Lung (tissue), 12 donors: Measurements from ENCODE around the gene BARX2. TPM values are rescaled to one million over a fixed set of nuclear protein-coding genes. Genes with fewer than 3 reads are reported as not detected.

ENCODE experiments used
- ATAC-seq: fragments of 200-7000 bp; cut with Tn5 transposase; one replicate; pipeline ENCODE4 v1.9.1; 2020; ENCODE audit warnings: moderate number of reproducible peaks; ENCODE audit not compliant: insufficient read depth, low FRiP score
- DNase-seq, 3 donors: peaks; one replicate each; pipeline ENCODE4 v3.0.0-alpha.2; 2013 to 2017
- H3K27ac ChIP-seq, 2 donors: one replicate each; pipeline ENCODE4 v1.5.1; 2013; ENCODE audit warnings: mild to moderate bottlenecking in 2 of 2, moderate library complexity in 2 of 2, control low read depth in 1 of 2, inconsistent platforms in 1 of 2, low read depth in 1 of 2, low read length in 1 of 2
- H3K27me3 ChIP-seq, 3 donors: one replicate each; pipeline ENCODE4 v1.5.1; 2013; ENCODE audit warnings: low read length in 2 of 3; ENCODE audit not compliant: control insufficient read depth in 3 of 3, insufficient read depth in 3 of 3
- H3K36me3 ChIP-seq, 4 donors: one replicate each; pipeline ENCODE4 v1.5.1; 2013; ENCODE audit warnings: low read length in 4 of 4, mild to moderate bottlenecking in 1 of 4, moderate library complexity in 1 of 4; ENCODE audit not compliant: control insufficient read depth in 4 of 4, insufficient read depth in 4 of 4
- H3K4me1 ChIP-seq, 5 donors: one replicate each; pipeline ENCODE4 v1.5.1; 2013; ENCODE audit warnings: low read length in 5 of 5, mild to moderate bottlenecking in 2 of 5, moderate library complexity in 1 of 5; ENCODE audit not compliant: control insufficient read depth in 5 of 5, insufficient read depth in 5 of 5
- H3K4me3 ChIP-seq: one replicate; pipeline ENCODE4 v1.5.1; 2013; ENCODE audit warnings: mild to moderate bottlenecking, control low read depth, moderate library complexity
- H3K9ac ChIP-seq, 2 donors: one replicate each; pipeline ENCODE4 v1.5.1; 2013; ENCODE audit warnings: low read length in 2 of 2, control low read depth in 1 of 2; ENCODE audit not compliant: insufficient read depth in 1 of 2
- H3K9me3 ChIP-seq, 4 donors: one replicate each; pipeline ENCODE4 v1.5.1; 2013; ENCODE audit warnings: low read length in 3 of 4, mild to moderate bottlenecking in 1 of 4, moderate library complexity in 1 of 4; ENCODE audit not compliant: control insufficient read depth in 4 of 4, insufficient read depth in 3 of 4
- CTCF ChIP-seq: IDR thresholded peaks from 2 replicates; pipeline ENCODE4 v1.5.1; 2012; ENCODE audit warnings: mild to moderate bottlenecking; ENCODE audit errors: control extremely low read depth, extremely low read depth
- WGBS, 2 donors: extraction: QIAGEN DNeasy Blood & Tissue Kit; methylation state at CpG; one replicate each; pipeline ENCODE4 v1.1.7; 2013; 5-methylcytosine and 5-hydroxymethylcytosine counted together
- polyA plus RNA-seq, 2 donors: library from polyadenylated mRNA; stranded (reverse); fragments of 200-250 nt; gene quantifications; one replicate each; pipeline ENCODE4 v1.2.1, GENCODE V29; 2013
- total RNA-seq, 2 donors: library from RNA; depleted of rRNA in 1 of 2; stranded (reverse); fragments of >200 nt in 1 of 2; gene quantifications; one replicate each; pipeline ENCODE4 v1.2.1, GENCODE V29; 2014 to 2021
- donor health status: control.
- donor health status: control.
- donor health status: Bipolar disorder and iron deficiency.
- donor health status: healthy.
- donor health status: DM: yes; HTN: yes; CAD: no.

BARX2 gene
- total and polyA plus RNA-seq, 4 donors, result 0.39 to 1.1 (median 0.75) TPM

DNA sequence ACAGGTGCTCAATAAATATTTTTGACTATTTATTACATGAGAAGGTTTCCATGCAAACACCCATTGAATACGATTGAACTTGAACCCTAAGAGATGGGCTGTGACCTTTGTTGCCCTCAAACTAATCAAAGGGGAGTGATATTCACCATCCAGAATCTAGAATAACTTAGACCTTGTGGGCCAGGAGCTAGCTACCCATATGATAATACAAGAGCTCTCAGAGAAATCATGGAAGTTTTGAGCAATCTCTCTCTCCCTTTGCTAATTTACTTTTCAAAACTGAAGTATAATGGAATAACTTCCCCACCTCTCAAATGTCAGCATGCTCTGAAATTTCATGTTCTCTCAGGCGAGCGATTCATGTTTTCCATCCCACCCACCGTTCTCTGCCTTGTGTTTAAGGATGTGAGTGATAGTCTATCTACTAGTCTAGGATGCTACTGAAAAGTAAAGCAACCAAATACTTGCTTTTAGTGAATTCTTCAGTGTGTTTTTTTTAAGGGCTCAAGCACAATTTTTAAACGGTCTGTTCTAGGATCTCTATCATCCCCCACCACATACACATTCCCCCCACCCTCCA, 33.3 kb downstream of the BARX2 start:
- WGBS, 2 donors, result 79 to 89% methylated on average over 5 of the region's 5 CpGs
- no peak for TF ChIP-seq CTCF
- Histone ChIP-seq H3K4me1 (no peaks in the 10 kb centered on the region), H3K27ac (no peak overlapping the region), H3K36me3 (no peaks in the 10 kb centered on the region), H3K27me3 (no peaks in the 10 kb centered on the region), H3K9me3 (no peaks in the 10 kb centered on the region), H3K9ac (no peak overlapping the region), H3K4me3 (no peak overlapping the region)
- ATAC-seq, result no peak
- no peak for DNase-seq

DNA sequence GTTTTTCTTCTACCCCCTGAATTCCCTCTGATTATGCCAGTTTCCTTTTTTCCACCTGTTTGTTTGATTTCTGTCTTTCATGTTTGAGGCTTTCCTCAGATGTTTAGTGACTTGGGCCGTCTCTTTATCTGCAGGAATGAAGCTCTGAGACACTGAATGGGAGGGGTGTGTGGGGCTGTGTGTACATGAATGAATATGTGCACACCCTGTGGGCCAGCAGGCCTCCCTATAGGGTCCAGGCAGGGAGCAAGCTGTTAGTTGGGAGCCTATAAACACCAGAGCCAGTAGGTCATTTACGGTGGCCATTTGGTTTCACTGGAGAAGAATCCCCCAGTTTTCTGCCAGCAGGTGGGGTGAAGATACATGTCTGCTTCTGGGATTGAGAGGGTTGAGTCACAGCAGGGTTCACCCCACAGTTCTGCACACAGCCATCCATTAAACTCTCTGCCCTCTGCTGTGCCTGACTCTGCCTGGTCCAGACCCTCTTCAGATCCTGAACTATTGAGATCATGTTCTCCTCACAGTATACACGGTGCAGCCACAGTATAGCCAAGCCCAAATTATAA, 34.8 kb downstream of the BARX2 start:
- H3K27ac ChIP-seq, result no peak overlapping the region
- no peak overlapping the region for H3K9ac ChIP-seq
- DNase-seq (no peak), ATAC-seq (no peak)
- H3K36me3 ChIP-seq, result no peaks in the 10 kb centered on the region
- no peak overlapping the region for H3K4me3 ChIP-seq
- no peaks in the 10 kb centered on the region for H3K9me3 ChIP-seq
- 72 to 79% methylated on average over 3 of the region's 3 CpGs for WGBS, 2 donors
- H3K4me1 ChIP-seq, result no peaks in the 10 kb centered on the region
- no peak for TF ChIP-seq CTCF
- no peaks in the 10 kb centered on the region for H3K27me3 ChIP-seq

DNA sequence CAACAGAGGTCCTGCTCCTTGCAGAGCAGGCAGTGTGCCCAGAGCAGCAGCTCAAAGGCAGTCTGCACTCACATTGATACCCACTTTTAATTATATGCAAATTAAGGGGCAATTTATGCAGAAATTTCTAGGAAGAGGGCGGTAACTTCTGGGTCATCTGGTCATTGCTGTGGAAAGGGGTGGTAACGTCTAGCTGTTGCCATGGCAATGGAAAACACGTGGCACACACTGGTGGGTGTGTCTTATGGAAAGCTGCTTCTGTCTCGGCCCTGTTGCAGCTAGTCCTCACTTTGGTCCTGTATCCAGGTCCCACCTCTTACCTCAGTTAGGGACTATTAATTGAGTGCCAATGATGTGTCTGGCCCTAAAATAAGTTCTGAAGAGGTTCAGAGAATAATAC, 36.8 kb downstream of the BARX2 start:
- H3K9ac ChIP-seq, result no peak overlapping the region
- H3K4me3 ChIP-seq, result no peak overlapping the region
- ATAC-seq, result no peak
- 64 to 71% methylated on average over 4 of the region's 4 CpGs for WGBS, 2 donors
- no peaks in the 10 kb centered on the region for H3K27me3 ChIP-seq
- no peaks in the 10 kb centered on the region for H3K4me1 ChIP-seq
- no peak for TF ChIP-seq CTCF
- H3K27ac ChIP-seq, result no peak overlapping the region
- DNase-seq, result no peak
- H3K36me3 ChIP-seq, result no peaks in the 10 kb centered on the region
- H3K9me3 ChIP-seq, result no peaks in the 10 kb centered on the region
